Measurements from ENCODE around the gene IFNL2. TPM values are rescaled to one million over a fixed set of nuclear protein-coding genes. Genes with fewer than 3 reads are reported as not detected.

Gene IFNL2
- total and polyA plus RNA-seq, 2 of the 4 experiments (the other 2 are of a cell fraction): not detected

GRCh38 chr19:39257227-39257626 is 11.0 kb upstream of the IFNL2 start:
- no peak for DNase-seq
- dilution Hi-C loops (cut with HindIII; ENCODE audit: low sequenced_read_pairs, unreplicated experiment) (no loop called here), intact Hi-C loops (cut with micrococcal nuclease) (no loop called here), in situ Hi-C loops (cut with MboI; ENCODE audit: low sequenced_read_pairs) (no loop called here)
- Histone ChIP-seq H3K4ac (ENCODE audit: low read depth, low read length) (no peak overlapping the region), H3K27me3 (ENCODE audit: control insufficient read depth, insufficient read depth, low read length) (peaks cover 35% of the 10 kb centered on the region), H4K20me1 (ENCODE audit: insufficient read depth, low read length) (no peaks in the 10 kb centered on the region), H2AFZ (replicated peaks; ENCODE audit: low read length, poor library complexity) (no peak overlapping the region), H2BK15ac (ENCODE audit: low read depth, low read length) (no peak overlapping the region), H4K91ac (ENCODE audit: insufficient read depth, low read depth, low read length) (no peak overlapping the region), H3K79me1 (ENCODE audit: low read depth in 1 of 2, low read length in 2 of 2) (no peaks in the 10 kb centered on the region), H3K4me2 (ENCODE audit: low read depth, low read length) (no peak overlapping the region), H2BK120ac (ENCODE audit: low read depth, low read length) (no peak overlapping the region), H2AK5ac (ENCODE audit: low read depth, low read length) (no peak overlapping the region), H3K4me3 (ENCODE audit: insufficient read depth, low read depth, low read length) (no peak overlapping the region), H3K9ac (ENCODE audit: low read depth, low read length) (no peak overlapping the region), H3K18ac (ENCODE audit: low read depth, low read length) (no peak overlapping the region), H3K4me1 (ENCODE audit: control insufficient read depth, insufficient read depth, low read length) (no peaks in the 10 kb centered on the region), H3K56ac (ENCODE audit: extremely low read depth, insufficient read depth, low read length) (no peak overlapping the region), H4K8ac (ENCODE audit: low read depth in 2 of 2, low read length in 2 of 2) (no peak overlapping the region), H2BK20ac (ENCODE audit: low read depth, low read length) (no peak overlapping the region), H3K23ac (ENCODE audit: low read depth, low read length) (no peak overlapping the region), H2AK9ac (replicated peaks; ENCODE audit: low read depth, low read length, poor library complexity) (no peak overlapping the region), H3K9me1 (ENCODE audit: insufficient read depth, low read length) (no peaks in the 10 kb centered on the region), H4K5ac (ENCODE audit: low read depth, low read length) (no peak overlapping the region), H3K9me3 (ENCODE audit: control insufficient read depth, insufficient read depth, low read length) (no peaks in the 10 kb centered on the region), H2BK5ac (ENCODE audit: low read depth, low read length, poor library complexity, severe bottlenecking) (no peak overlapping the region), H3K27ac (ENCODE audit: insufficient read depth, low read length) (no peak overlapping the region), H3K14ac (replicated peaks; ENCODE audit: low read depth, low read length) (no peak overlapping the region), H3K36me3 (ENCODE audit: control insufficient read depth, insufficient read depth, low read length) (no peaks in the 10 kb centered on the region)
- POLR2A ChIA-PET (ENCODE audit: unreplicated experiment): no interaction called here
- TF ChIP-seq RCOR1 (IDR thresholded peaks at IDR 0.05; ENCODE audit: insufficient replicate concordance, low read length) (no peak), MAFK (IDR thresholded peaks at IDR 0.05; ENCODE audit: low read depth, low read length) (no peak), RFX5 (IDR thresholded peaks at IDR 0.05; ENCODE audit: low read depth, low read length) (no peak), POLR2A (IDR thresholded peaks at IDR 0.05; ENCODE audit: low read depth, low read length) (no peak), NFE2L2 (IDR thresholded peaks at IDR 0.05; ENCODE audit: low read depth, low read length) (no peak), FOS (IDR thresholded peaks at IDR 0.05; ENCODE audit: low read depth, low read length) (no peak)
- ATAC-seq (ENCODE audit: low read depth): no peak
- no TSS peak for BruUV-seq (replicated peaks)
- WGBS, 2 experiments (ENCODE audit: extremely low coverage in 2 of 2, insufficient read length in 1 of 2): no CpG with 5 or more reads among the region's 4 CpGs
- CTCF ChIA-PET: no interaction called here
